Astrocyte (in vitro differentiated cells and primary cell): ENCODE results near the gene SPOCK3.

Source experiments
- EZH2 ChIP-seq: IDR thresholded peaks from 2 replicates; pipeline ENCODE4 v1.6.1; 2012; ENCODE audit warnings: mild to moderate bottlenecking, low read length, inconsistent platforms; ENCODE audit not compliant: insufficient read depth
- TF ChIP-seq, protein P1 (sequence below): IDR thresholded peaks from 2 replicates; pipeline ENCODE4 v1.5.1; 2011; ENCODE audit warnings: low read depth, mild to moderate bottlenecking, inconsistent platforms, low read length, moderate library complexity; ENCODE audit not compliant: insufficient read depth

DNA sequence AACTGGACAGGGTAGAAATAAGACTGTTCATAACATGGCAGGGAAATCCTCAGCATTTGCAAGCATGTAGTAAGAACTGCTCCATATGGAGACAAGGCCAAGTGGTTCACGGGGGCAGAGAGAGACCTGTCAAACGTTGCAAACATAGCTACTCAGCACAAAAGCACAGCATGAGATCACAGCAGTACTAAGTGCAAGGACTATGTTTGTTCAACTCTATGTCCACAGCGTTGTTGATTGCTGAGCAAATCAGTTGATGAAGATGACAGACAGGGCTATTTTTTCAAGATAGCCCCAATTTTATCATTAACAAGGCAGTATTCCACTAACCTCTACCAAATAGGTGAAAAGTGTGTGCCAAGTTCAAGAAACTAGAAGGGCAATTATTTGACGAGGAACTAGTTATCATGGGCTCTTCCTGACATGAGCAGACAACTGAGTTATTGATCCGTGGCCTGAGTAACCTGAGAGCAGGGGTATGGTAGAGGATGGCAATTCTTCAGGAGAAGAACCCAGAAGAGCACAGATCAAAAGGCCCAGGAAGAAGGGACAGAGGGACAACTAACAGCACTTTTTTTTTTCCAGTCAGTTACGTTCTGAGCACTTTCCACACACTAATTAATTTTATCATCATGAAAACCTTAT lies 57.4 kb downstream of the SPOCK3 start:
- TF ChIP-seq, protein P1, sequence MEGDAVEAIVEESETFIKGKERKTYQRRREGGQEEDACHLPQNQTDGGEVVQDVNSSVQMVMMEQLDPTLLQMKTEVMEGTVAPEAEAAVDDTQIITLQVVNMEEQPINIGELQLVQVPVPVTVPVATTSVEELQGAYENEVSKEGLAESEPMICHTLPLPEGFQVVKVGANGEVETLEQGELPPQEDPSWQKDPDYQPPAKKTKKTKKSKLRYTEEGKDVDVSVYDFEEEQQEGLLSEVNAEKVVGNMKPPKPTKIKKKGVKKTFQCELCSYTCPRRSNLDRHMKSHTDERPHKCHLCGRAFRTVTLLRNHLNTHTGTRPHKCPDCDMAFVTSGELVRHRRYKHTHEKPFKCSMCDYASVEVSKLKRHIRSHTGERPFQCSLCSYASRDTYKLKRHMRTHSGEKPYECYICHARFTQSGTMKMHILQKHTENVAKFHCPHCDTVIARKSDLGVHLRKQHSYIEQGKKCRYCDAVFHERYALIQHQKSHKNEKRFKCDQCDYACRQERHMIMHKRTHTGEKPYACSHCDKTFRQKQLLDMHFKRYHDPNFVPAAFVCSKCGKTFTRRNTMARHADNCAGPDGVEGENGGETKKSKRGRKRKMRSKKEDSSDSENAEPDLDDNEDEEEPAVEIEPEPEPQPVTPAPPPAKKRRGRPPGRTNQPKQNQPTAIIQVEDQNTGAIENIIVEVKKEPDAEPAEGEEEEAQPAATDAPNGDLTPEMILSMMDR: no peak
- TF ChIP-seq EZH2: no peak
